ENCODE data around the gene VRTN.

GRCh38 chr14:74407021-74407800 is 58.9 kb downstream of the VRTN start:
- TF ChIP-seq POLR2AphosphoS5 (IDR thresholded peaks at IDR 0.05): no peak
- TF ChIP-seq, protein P1, sequence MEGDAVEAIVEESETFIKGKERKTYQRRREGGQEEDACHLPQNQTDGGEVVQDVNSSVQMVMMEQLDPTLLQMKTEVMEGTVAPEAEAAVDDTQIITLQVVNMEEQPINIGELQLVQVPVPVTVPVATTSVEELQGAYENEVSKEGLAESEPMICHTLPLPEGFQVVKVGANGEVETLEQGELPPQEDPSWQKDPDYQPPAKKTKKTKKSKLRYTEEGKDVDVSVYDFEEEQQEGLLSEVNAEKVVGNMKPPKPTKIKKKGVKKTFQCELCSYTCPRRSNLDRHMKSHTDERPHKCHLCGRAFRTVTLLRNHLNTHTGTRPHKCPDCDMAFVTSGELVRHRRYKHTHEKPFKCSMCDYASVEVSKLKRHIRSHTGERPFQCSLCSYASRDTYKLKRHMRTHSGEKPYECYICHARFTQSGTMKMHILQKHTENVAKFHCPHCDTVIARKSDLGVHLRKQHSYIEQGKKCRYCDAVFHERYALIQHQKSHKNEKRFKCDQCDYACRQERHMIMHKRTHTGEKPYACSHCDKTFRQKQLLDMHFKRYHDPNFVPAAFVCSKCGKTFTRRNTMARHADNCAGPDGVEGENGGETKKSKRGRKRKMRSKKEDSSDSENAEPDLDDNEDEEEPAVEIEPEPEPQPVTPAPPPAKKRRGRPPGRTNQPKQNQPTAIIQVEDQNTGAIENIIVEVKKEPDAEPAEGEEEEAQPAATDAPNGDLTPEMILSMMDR (IDR thresholded peaks at IDR 0.05): no peak
- TF ChIP-seq POLR2A (IDR thresholded peaks at IDR 0.05): no peak
